Measurements from ENCODE around the gene POP5. TPM values are rescaled to one million over a fixed set of nuclear protein-coding genes. Genes with fewer than 3 reads are reported as not detected.
"Not testable (repeated sequence)": the region's sequence is repeated elsewhere in the genome, so short reads cannot be mapped to it uniquely, and the experiment has no call there.

The POP5 gene
- total RNA-seq, 4 donors from 2014 or later, result 7.5 to 26.9 (median 22.5) TPM

DNA sequence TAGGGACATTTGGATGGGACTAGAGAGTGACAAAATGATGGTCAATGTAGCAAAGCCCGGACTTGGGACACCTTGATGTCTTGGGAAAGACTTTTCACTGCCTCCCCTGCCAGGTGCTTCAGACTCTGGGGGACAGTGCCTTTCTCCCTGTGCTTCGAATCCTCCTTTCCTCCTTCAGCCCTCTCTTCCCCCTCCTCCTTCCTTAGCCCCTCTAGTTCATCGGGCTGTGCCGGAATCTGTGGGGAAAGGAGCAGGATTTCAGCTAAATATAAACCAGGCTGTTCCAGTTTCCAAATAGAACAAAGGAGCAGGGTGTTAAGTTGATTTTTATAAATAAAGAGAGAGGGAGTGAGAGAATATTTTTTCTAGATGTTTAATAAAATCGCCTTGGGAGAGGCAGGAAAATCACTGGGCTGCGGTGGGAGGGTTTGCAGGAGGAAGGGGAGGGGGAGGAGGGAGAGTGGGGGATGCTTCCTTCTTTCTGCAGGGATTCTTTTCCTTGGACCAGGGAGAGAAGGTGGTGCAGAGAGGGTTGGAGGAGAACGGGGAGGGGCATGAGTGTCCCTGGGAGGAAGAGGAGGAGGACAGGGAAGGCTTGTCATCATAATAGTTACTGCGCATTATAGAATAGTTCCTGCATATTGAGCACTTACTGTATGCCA is 37.9 kb upstream of the POP5 start:
- intact Hi-C loops (cut with DNase I; ENCODE audit: low total_unique reads), result no loop called here
- DNase-seq (ENCODE audit: low spot score in 2 of 2), result no peak
- TF ChIP-seq POLR2A (IDR thresholded peaks at IDR 0.05) (no peak), CTCF (IDR thresholded peaks at IDR 0.05) (no peak)
- WGBS, 2 donors, result 33 to 36% methylated on average over 8 of the region's 8 CpGs
- H3K4me3 ChIP-seq (ENCODE audit: low read depth, poor library complexity, severe bottlenecking), result no peak overlapping the region

DNA sequence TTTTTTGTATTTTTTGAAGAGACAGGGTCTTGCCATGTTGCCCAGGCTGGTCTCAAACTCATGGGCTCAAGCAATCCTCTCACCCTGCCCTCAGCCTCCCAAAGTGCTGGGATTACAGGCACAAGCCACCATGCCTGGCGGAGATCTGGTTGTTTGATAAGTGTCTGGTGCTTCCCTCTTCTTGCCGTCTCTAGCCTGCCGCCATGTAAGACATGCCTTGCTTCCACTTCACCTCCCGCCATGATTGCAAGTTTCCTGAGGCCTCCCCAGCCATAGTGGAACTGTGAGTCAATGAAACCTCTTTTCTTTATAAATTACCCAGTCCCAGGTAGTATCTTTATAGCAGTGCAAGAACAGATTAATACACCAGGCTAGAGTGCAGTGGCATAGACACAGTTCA is 36.6 kb upstream of the POP5 start:
- H3K4me3 ChIP-seq (ENCODE audit: low read depth, poor library complexity, severe bottlenecking); intact Hi-C loops (cut with DNase I; ENCODE audit: low total_unique reads); DNase-seq (ENCODE audit: low spot score in 2 of 2): not testable (repeated sequence)
- 95% methylated on average over 4 of the region's 4 CpGs for WGBS, 2 donors

DNA sequence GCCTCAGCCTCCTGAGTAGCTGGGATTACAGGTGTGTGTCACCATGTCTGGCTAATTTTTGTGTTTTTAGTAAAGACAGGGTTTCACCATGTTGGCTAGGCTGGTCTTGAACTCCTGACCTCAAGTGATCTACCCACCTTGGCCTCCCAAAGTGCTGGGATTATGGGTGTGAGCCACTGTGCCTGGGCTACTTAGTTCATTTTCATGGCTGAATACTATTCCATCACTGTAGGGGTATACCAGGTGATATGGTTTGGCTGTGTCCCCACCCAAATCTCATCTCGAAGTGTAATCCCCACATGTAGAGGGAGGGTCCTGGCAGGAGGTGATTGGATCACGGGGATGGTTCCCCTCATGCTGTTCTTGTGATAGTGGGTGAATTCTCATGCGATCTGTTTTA is 36.0 kb upstream of the POP5 start:
- 87 to 88% methylated on average over 3 of the region's 3 CpGs for WGBS, 2 donors
- DNase-seq (ENCODE audit: low spot score in 2 of 2); intact Hi-C loops (cut with DNase I; ENCODE audit: low total_unique reads); H3K4me3 ChIP-seq (ENCODE audit: low read depth, poor library complexity, severe bottlenecking): not testable (repeated sequence)

DNA sequence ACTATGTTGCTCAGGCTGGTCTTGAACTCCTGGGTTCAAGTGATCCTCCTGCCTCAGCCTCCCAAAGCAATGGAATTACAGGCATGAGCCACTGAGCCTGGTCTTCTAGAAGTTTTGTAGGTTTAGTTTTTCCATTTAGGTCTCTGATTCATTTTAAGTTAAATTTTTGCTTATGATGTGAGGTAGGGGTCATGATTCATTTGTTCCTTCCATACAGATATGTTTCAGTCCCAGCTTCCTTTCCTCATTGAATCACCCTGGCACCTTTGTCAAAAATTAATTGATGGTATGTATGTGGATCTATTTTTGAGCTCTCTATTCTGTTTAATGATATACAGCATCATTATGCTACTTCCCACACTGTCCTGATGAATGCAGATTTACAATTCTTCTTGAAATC is 33.6 kb upstream of the POP5 start:
- no peak for DNase-seq (ENCODE audit: low spot score in 2 of 2)
- intact Hi-C loops (cut with DNase I; ENCODE audit: low total_unique reads), result no loop called here
- no peak for TF ChIP-seq POLR2A (IDR thresholded peaks at IDR 0.05)
- TF ChIP-seq CTCF (IDR thresholded peaks at IDR 0.05), result no peak
- no peak overlapping the region for H3K4me3 ChIP-seq (ENCODE audit: low read depth, poor library complexity, severe bottlenecking)

GRCh38 chr12:120611534-120611933 is 30.3 kb upstream of the POP5 start:
- intact Hi-C loops (cut with DNase I; ENCODE audit: low total_unique reads), result not testable (repeated sequence)

GRCh38 chr12:120610560-120610959 is 29.4 kb upstream of the POP5 start:
- TF ChIP-seq POLR2A (IDR thresholded peaks at IDR 0.05) (no peak), CTCF (IDR thresholded peaks at IDR 0.05) (no peak)
- intact Hi-C loops (cut with DNase I; ENCODE audit: low total_unique reads), result no loop called here
- 79 to 85% methylated on average over 4 of the region's 4 CpGs for WGBS, 2 donors
- no peak overlapping the region for H3K4me3 ChIP-seq (ENCODE audit: low read depth, poor library complexity, severe bottlenecking)
- DNase-seq (ENCODE audit: low spot score in 2 of 2), result no peak

More at GRCh38 chr12:120611534-120611933, 30.3 kb upstream of the POP5 start:
- DNase-seq (ENCODE audit: low spot score in 2 of 2); H3K4me3 ChIP-seq (ENCODE audit: low read depth, poor library complexity, severe bottlenecking): not testable (repeated sequence)
- WGBS, 2 donors, result 73 to 87% methylated on average over 1 of the region's 1 CpG

GRCh38 chr12:120602416-120602815 is 21.2 kb upstream of the POP5 start:
- not testable (repeated sequence) for DNase-seq (ENCODE audit: low spot score in 2 of 2)
- 71 to 73% methylated on average over 5 of the region's 5 CpGs for WGBS, 2 donors

More at GRCh38 chr12:120602416-120602815, 21.2 kb upstream of the POP5 start:
- H3K4me3 ChIP-seq (ENCODE audit: low read depth, poor library complexity, severe bottlenecking); intact Hi-C loops (cut with DNase I; ENCODE audit: low total_unique reads): not testable (repeated sequence)
